ENCODE measurements around the gene ZBTB38. TPM values are rescaled to one million over a fixed set of nuclear protein-coding genes. Genes with fewer than 3 reads are reported as not detected.

ZBTB38 gene
- total RNA-seq, 6 experiments from 2014 or later = 29.4 to 75.2 (median 36.6) TPM

DNA sequence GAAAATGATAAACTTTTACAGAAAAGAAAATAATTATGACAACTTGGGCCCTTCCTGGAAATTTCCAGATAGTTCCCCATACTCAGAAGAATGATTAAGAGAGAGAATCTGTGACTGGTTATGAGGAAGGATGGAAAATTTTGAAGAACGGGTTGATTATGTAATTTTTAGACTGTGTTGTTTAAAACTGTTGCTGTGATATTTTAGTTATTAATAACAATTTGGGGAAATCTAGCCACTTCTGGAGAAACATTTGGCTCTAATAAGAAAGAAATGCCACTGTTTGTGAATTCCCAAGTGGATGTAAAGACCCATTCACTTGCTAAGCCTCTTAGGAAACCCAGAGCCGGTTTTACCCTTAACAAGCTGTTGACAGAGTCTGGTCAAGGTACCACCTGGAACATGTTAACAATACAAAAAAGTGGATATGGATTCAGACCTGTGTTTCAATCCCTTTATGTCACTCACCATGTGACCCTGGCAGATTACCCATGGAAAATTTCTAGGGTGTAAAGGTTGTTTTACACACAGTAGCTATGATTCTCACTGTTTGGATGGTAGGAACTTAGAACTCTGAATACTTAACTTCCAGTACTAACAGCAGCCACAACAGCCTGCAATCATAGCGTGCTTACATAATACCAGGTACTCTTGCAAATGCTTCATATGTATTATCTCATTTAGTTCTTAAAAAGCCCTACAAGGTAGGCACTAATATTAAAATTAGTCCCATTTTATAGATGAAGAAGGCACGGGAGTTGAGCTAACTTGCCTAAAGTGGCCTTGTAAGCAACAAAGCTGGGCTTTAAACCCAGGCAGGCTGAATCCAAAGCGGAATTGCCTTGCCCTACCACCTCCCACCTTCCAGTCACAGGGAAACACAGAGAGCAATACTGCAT, 32.0 kb downstream of the ZBTB38 start:
- TF ChIP-seq POLR2A (IDR thresholded peaks at IDR 0.05) = peak; percentile 59
- no peak for TF ChIP-seq CTCF (IDR thresholded peaks at IDR 0.05)
- H3K27me3 ChIP-seq = no peaks in the 10 kb centered on the region

DNA sequence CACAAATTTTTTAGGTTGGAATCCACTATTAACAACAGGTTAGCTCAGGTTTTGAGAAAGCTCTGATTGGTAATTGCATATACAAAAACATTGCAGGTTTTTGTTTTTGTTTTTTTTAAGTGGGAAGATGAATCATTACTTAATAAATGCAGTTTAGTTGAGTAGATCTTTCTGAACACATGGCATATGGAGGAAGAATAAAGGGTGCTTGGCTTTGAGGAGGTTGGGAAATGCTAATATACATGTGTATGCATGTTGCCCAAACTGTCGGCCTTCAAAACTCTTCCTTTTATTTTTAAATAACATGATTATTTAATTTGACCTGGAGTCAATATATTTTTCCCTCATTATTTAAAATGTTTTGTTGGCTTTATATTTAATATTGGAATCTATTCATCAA, 32.8 kb downstream of the ZBTB38 start:
- H3K4me1 ChIP-seq = peaks cover 0 to 21% (median 10%) of the 10 kb centered on the region in 4 donors
- DNase-seq = no peak
- intact Hi-C loops (cut with DNase I) = no loop called here
- peaks cover 0 to 18% (median 5%) of the 10 kb centered on the region in 4 donors for H3K36me3 ChIP-seq
- H3K27ac ChIP-seq = peak overlapping the region; percentile 93 to 97 (median 95)
- ATAC-seq = no peak
- WGBS (ENCODE audit: insufficient coverage, low coverage, low lambda C conversion rate, missing lambda C conversion rate) = 60% methylated on average over 1 of the region's 1 CpG
- H3K27me3 ChIP-seq = no peaks in the 10 kb centered on the region
- TF ChIP-seq CTCF (IDR thresholded peaks at IDR 0.05) (no peak), POLR2A (IDR thresholded peaks at IDR 0.05) (no peak)
- H3K4me3 ChIP-seq = no peak overlapping the region
- no peaks in the 10 kb centered on the region for H3K9me3 ChIP-seq

More for the DNA sequence above, 32.0 kb downstream of the ZBTB38 start:
- peak overlapping the region; percentile 93 to 97 (median 95) for H3K27ac ChIP-seq
- H3K4me1 ChIP-seq = peaks cover 0 to 21% (median 10%) of the 10 kb centered on the region in 4 donors
- no peak overlapping the region for H3K4me3 ChIP-seq
- DNase-seq = peak in 1 of 3 donors; percentile 57
- peaks cover 0 to 15% (median 5%) of the 10 kb centered on the region in 4 donors for H3K36me3 ChIP-seq
- H3K9me3 ChIP-seq = no peaks in the 10 kb centered on the region
- intact Hi-C loops (cut with DNase I) = no loop called here
- WGBS (ENCODE audit: insufficient coverage, low coverage, low lambda C conversion rate, missing lambda C conversion rate) = 39% methylated on average over 3 of the region's 5 CpGs
- ATAC-seq = peak; percentile 61 to 68 (median 64)

DNA sequence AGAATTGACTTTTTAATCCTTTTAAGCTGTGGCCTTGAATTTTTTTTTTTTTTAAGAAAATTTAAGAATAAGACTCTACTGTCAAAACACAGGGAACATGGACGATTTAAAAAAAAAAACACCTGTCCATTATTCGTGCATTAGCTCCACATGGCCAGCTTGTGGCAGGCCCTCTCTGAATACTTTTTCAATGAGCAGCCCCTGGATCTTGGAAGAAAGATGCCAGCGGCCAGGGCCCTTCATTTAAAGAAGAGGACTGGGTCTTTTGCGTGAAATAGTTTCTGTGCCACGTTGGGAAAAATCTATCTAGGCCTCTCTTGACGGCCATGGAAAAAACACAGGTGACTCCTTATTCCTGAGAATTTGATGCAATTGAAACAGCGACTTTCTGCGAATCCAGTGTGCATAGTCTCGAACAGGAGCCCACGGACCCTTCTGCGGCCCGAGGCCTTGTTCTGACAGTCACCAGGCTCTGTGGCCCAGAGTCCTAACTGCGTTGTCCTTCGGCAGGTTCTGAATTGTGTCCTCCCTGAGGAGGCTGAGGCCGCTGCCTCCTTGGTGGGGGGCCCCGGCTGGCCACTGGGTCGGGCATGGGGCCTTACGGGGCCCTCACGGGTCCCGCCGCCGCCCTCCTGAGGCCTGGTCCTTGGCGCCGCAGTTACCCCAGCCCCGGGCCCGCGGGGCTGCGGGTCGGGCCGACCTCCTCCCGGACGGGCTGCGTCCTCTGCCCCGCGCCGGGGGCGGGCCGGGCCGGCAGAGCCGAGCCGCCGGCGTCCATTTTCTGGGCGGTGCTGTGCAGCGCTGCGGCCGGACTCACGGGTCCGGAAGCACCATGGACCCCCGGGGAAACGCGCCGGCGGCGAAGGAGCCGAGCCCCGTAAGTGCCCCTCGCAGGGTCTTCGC, 33.5 kb downstream of the ZBTB38 start:
- Histone ChIP-seq H3K4me3 (peak overlapping the region; percentile 55 to 72 (median 66)), H3K9me3 (no peaks in the 10 kb centered on the region), H3K27ac (peak overlapping the region; percentile 93 to 97 (median 95)), H3K4me1 (peaks cover 0 to 25% (median 10%) of the 10 kb centered on the region in 4 donors), H3K27me3 (no peaks in the 10 kb centered on the region), H3K36me3 (peaks cover 0 to 18% (median 5%) of the 10 kb centered on the region in 4 donors)
- intact Hi-C loops (cut with DNase I) = no loop called here
- TF ChIP-seq POLR2A (IDR thresholded peaks at IDR 0.05) (peak; percentile 61), CTCF (IDR thresholded peaks at IDR 0.05) (no peak)
- peak; percentile 56 to 69 (median 59) for DNase-seq
- 27% methylated on average over 5 of the region's 59 CpGs for WGBS (ENCODE audit: insufficient coverage, low coverage, low lambda C conversion rate, missing lambda C conversion rate)
- ATAC-seq = peak; percentile 38 to 78 (median 70)

GRCh38 chr3:141402476-141403171, 34.3 kb downstream of the ZBTB38 start:
- intact Hi-C loops (cut with DNase I) = no loop called here
- DNase-seq (peak; percentile 74 to 81 (median 79)), ATAC-seq (peak; percentile 72 to 81 (median 76))
- no peaks in the 10 kb centered on the region for H3K9me3 ChIP-seq
- no peaks in the 10 kb centered on the region for H3K27me3 ChIP-seq
- peaks cover 0 to 18% (median 5%) of the 10 kb centered on the region in 4 donors for H3K36me3 ChIP-seq
- 3% methylated on average over 3 of the region's 58 CpGs for WGBS (ENCODE audit: insufficient coverage, low coverage, low lambda C conversion rate, missing lambda C conversion rate)
- H3K4me3 ChIP-seq = peak overlapping the region; percentile 55 to 72 (median 66)
- H3K4me1 ChIP-seq = peaks cover 0 to 33% (median 10%) of the 10 kb centered on the region in 4 donors
- peak in 1 of 4 donors; percentile 25 for TF ChIP-seq CTCF (IDR thresholded peaks at IDR 0.05)
- peak; percentile 61 for TF ChIP-seq POLR2A (IDR thresholded peaks at IDR 0.05)
- peak overlapping the region; percentile 93 to 97 (median 95) for H3K27ac ChIP-seq
